Stromal cell of bone marrow (primary cell): Measurements from ENCODE around the gene SPATA21.
"Not testable (repeated sequence)": the region's sequence is repeated elsewhere in the genome, so short reads cannot be mapped to it uniquely, and the experiment has no call there.

ENCODE experiments used
- DNase-seq: peaks from one replicate; pipeline ENCODE4 v3.0.0-alpha.2; 2012; ENCODE audit warnings: low read depth

Gene SPATA21

GRCh38 chr1:16380868-16381267 is 56.4 kb downstream of the SPATA21 start:
- no peak for DNase-seq

- DNase-seq, result no peak
These were observed 58.8 kb downstream of the SPATA21 start for GRCh38 chr1:16378443-16378842.

- no peak for DNase-seq
These were observed 60.3 kb downstream of the SPATA21 start for GRCh38 chr1:16376971-16377370.

- no peak for DNase-seq
These were observed 61.5 kb downstream of the SPATA21 start for GRCh38 chr1:16375521-16376340.

- no peak for DNase-seq
These were observed 63.0 kb downstream of the SPATA21 start for GRCh38 chr1:16374266-16374665.

- DNase-seq, result no peak
These were observed 64.5 kb downstream of the SPATA21 start for GRCh38 chr1:16372535-16373285.

- no peak for DNase-seq
These were observed 65.5 kb downstream of the SPATA21 start for GRCh38 chr1:16371725-16372124.

- no peak for DNase-seq
These were observed 67.4 kb downstream of the SPATA21 start for GRCh38 chr1:16369821-16370220.

- no peak for DNase-seq
These were observed 69.0 kb downstream of the SPATA21 start for GRCh38 chr1:16367968-16368890.

- DNase-seq, result peak; percentile 82
These were observed 69.8 kb downstream of the SPATA21 start for GRCh38 chr1:16367258-16367967.

GRCh38 chr1:16366722-16367257 is 70.4 kb downstream of the SPATA21 start, which contains the start of gene SZRD1:
SZRD1 (plus strand) TSS chr1:16367242; CDS start chr1:16367258, 16 bp downstream.
- peak; percentile 97 for DNase-seq

GRCh38 chr1:16365146-16365498 is 72.1 kb downstream of the SPATA21 start:
- DNase-seq, result not testable (repeated sequence)

- DNase-seq, result no peak
These were observed 80.4 kb downstream of the SPATA21 start for GRCh38 chr1:16356867-16357266.

- no peak for DNase-seq
These were observed 82.6 kb downstream of the SPATA21 start for GRCh38 chr1:16354619-16355018.

- DNase-seq, result no peak
These were observed 84.2 kb downstream of the SPATA21 start for GRCh38 chr1:16352842-16353535.

GRCh38 chr1:16351994-16352841 is 85.0 kb downstream of the SPATA21 start, which contains the start of gene FBXO42:
FBXO42 (minus strand) TSS chr1:16352480; CDS start chr1:16315418, 37,062 bp downstream.
- peak; percentile 77 for DNase-seq

- no peak for DNase-seq
These were observed 85.7 kb downstream of the SPATA21 start for GRCh38 chr1:16351456-16351993.

GRCh38 chr1:16349847-16350406 is 87.3 kb downstream of the SPATA21 start:
- no peak for DNase-seq
